Lower leg skin (tissue), 3 donors: ENCODE measurements around the gene SORT1.

Source experiments
- POLR2A ChIP-seq, 2 donors: fragments of 450-650 bp; IDR thresholded peaks; one replicate each; pipeline ENCODE4 v1.6.1; 2016 to 2017; ENCODE audit warnings: antibody characterized with exemption in 2 of 2, mild to moderate bottlenecking in 1 of 2, moderate library complexity in 1 of 2
- TF ChIP-seq, protein P1 (sequence below), 3 donors: fragments of 450-650 bp; IDR thresholded peaks; one replicate each; pipeline ENCODE4 v1.5.1; 2016; ENCODE audit warnings: antibody characterized with exemption in 3 of 3, mild to moderate bottlenecking in 3 of 3, moderate library complexity in 2 of 3

DNA sequence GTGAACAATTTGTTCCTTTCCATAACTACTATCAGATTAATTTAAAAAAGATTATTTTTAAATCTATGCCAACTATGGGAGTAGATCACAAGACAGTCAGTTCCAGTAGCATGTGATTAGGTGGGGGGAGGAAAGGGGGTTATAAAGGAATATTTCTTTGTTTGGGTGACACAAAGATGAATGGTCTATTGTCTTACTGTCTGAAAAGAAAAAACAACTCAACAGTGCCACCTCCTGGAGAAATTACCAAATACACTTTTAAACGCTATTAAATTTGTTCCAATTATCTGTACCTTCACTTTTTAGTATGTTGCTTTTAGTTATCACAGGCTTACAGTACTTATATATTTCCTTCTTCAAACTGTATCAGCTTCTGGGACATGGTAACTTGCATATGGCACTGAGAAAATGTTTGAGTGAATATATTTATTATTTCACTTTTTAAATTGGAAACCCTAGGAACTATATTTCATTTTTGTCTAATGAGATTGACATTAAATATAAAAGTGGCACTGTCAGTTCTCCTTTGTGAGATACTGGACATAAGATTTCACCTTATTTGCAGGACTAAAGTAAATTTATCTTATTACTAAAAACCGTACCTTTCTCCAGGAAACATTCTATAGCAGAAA, 1.7 kb upstream of the SORT1 start:
- TF ChIP-seq POLR2A (IDR thresholded peaks at IDR 0.05) = no peak
- TF ChIP-seq, protein P1, sequence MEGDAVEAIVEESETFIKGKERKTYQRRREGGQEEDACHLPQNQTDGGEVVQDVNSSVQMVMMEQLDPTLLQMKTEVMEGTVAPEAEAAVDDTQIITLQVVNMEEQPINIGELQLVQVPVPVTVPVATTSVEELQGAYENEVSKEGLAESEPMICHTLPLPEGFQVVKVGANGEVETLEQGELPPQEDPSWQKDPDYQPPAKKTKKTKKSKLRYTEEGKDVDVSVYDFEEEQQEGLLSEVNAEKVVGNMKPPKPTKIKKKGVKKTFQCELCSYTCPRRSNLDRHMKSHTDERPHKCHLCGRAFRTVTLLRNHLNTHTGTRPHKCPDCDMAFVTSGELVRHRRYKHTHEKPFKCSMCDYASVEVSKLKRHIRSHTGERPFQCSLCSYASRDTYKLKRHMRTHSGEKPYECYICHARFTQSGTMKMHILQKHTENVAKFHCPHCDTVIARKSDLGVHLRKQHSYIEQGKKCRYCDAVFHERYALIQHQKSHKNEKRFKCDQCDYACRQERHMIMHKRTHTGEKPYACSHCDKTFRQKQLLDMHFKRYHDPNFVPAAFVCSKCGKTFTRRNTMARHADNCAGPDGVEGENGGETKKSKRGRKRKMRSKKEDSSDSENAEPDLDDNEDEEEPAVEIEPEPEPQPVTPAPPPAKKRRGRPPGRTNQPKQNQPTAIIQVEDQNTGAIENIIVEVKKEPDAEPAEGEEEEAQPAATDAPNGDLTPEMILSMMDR (IDR thresholded peaks at IDR 0.05) = peak in 1 of 3 donors; percentile 16
